H1 (cell line): Measurements from ENCODE around the gene EGR2. TPM values are rescaled to one million over a fixed set of nuclear protein-coding genes. Genes with fewer than 3 reads are reported as not detected.

Source experiments
- KDM5A ChIP-seq: fragments of 200-600 bp; IDR thresholded peaks from 2 replicates; pipeline ENCODE4 v1.7.1; 2012; ENCODE audit warnings: mild to moderate bottlenecking, low read length, inconsistent platforms, mixed read lengths
- RNF2 ChIP-seq: fragments of 200-900, 300-1000 bp; sonication (generic); IDR thresholded peaks from 2 replicates; pipeline ENCODE4 v1.7.1; 2016; ENCODE audit warnings: borderline replicate concordance, low read depth, mild to moderate bottlenecking, antibody characterized with exemption, low read length; ENCODE audit not compliant: poor library complexity, severe bottlenecking; ENCODE audit errors: missing control alignments
- SRF ChIP-seq: IDR thresholded peaks from 2 replicates; pipeline ENCODE4 v1.6.1; 2011; ENCODE audit warnings: mild to moderate bottlenecking, low read depth, low read length, moderate library complexity
- ZNF274 ChIP-seq: IDR thresholded peaks from 2 replicates; pipeline ENCODE4 v1.7.0; 2012; ENCODE audit warnings: low read length, borderline replicate concordance; ENCODE audit errors: extremely low read depth
- polyA plus RNA-seq, 7 experiments: library from polyadenylated mRNA; depleted of rRNA in 3 of 7; stranded (reverse) in 5 of 7; unstranded in 2 of 7; fragments of >200 nt in 5 of 7; fragments of 200-250 nt in 2 of 7; gene quantifications; 1 replicate in 5 of 7; 2 replicates in 1 of 7; 4 replicates in 1 of 7; pipeline versions ENCODE4 v1.2.1 to v1.2.3, GENCODE V29; 2011 to 2013; ENCODE audit warnings: missing spikeins in 2 of 7, mixed read lengths in 2 of 7
- total RNA-seq: library from RNA; stranded (reverse); fragmentation: NEBNext Ultra II Directional; extraction: Animal tissue kit (Norgen Biotek cat#: 25700); gene quantifications from 2 replicates; pipeline ENCODE4 v1.2.1, GENCODE V29; 2021

The EGR2 gene
- total and polyA plus RNA-seq, 2 of the 8 experiments (the other 6 are each of a cell fraction or from before 2014, with no cell fraction given), result 1.3 to 2.1 TPM

DNA sequence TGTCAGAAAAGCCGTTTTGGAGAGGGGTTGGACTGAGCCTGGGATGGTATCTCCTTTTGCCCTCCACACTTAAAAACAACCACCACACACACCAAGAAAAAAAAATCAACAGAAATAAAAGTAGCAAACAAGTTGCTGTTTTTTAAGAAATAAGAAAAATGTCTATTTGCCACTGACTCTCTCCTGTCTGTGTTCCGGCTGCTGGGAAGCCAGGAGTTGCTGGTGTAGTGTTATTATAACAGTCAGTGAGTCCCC, 163 bp downstream of the EGR2 start (continued):
- TF ChIP-seq KDM5A, result no peak
- no peak for TF ChIP-seq ZNF274
- no peak for TF ChIP-seq SRF
- TF ChIP-seq RNF2, result peak; percentile 12
